ENCODE results near the gene SNRNP200. TPM values are rescaled to one million over a fixed set of nuclear protein-coding genes. Genes with fewer than 3 reads are reported as not detected.

The SNRNP200 gene
- total RNA-seq = 39.8 and 43.5 TPM in 2 replicates

DNA sequence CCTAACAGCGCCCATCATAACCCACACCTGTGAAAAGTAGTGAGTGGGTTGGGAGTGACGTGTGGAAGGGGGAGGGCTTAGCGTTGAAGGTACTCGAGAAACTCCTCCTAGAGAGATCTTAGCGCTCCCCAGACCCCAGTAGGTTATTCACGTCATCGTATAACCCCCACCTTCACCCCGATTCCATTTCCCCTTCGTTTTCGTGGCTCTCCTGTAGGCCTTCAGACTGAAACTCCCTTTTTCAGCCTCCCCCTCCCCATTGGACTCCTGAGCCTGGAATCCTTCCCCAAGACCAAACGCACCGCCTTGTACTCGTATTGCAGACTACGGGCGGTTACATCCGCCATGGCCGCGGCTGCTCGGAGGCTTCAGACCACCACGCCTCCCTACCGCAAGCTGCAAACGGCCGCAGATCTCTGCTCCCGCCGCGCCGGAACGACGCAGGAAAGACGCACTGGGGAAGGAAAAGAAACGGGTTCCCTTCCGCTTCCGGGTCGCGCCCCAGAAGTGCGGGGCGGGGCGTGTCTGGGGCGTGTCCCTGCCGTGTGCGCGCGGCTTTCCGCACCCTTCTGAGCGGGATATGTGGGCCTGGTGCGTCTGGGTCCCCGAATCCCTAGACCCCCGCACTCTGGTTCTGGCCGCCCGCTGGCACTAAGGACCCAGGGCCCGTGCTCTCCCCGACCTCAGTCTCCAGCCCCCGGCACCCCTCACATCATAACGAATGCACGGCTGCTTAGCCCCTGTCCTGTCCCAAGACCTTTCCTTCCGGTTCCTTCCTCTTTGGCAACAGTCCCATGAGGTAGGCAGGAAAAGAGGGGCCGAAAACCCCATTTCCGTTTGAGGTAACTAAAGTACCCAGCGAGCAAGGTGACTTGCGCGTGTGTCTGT, at the start of gene SNRNP200:
SNRNP200 (minus strand) TSS at position 456 of the 888 bp plus-strand sequence; CDS start at position 347, 109 bp downstream.

DNA sequence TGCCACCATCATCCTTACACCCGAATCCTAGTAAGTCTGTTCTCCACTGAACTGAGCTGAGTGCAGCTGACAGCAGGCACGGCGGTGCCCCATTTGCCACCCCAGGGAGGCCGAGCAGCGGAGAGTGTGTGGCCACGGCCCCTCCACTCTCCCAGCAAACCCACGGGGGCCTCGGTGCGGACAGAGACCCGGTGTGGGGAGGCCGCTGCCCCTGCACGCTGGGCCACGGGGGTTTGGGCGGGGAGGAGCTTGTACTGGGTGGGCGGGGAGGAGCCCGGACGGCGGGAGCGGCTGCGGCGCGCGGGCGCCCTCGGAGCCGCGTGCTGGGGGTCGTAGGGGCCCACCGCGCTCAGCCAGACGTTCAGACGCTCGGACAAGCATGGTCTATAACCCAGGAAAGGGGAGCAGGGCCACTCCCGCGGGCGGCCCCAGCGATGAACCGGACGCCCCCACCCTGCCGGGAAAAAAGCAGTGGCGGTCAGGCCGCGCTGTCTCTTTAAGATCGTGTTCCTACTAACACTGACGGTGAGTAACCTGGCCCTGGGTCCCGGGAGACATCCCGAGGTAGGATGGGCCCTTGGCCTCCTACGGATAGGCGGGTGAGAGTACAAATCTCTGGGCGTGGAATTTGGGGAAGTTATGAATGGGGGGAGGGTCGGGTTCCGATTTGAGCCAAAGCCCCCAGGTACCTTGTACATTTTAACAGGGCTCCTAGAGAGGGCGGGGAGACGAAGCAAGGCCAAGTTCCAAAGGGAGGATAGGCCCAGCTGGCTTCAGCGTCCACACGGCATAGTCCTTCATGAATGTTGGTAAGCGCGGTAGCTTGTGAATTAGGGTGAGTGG, 19.9 kb upstream of the SNRNP200 start, which contains the start of gene ITPRIPL1:
ITPRIPL1 (plus strand) TSS at position 277 of the 843 bp plus-strand sequence; CDS start at position 800, 523 bp downstream.

GRCh38 chr2:96265840-96266679, 39.3 kb downstream of the SNRNP200 start, which contains the start of the genes CIAO1 and TMEM127:
TSS of gene CIAO1 (plus strand) at chr2:96266225. CDS start at chr2:96266351, 126 bp downstream.
TSS of gene TMEM127 (minus strand) at chr2:96265997. CDS start at chr2:96265381, 616 bp downstream.

Other genes with a start within 250 kb of the SNRNP200 start
- not detected in 2 replicates for gene ADRA2B, start 189.0 kb downstream of the SNRNP200 start, total RNA-seq
- gene ASTL, start 167.0 kb downstream of the SNRNP200 start, total RNA-seq = not detected in 2 replicates
- gene DUSP2, start 160.1 kb downstream of the SNRNP200 start, total RNA-seq = 10.6 and 11.1 TPM in 2 replicates
- gene STARD7, start 96.7 kb downstream of the SNRNP200 start, total RNA-seq = 109 and 150 TPM in 2 replicates
- gene TMEM127, start 39.5 kb downstream of the SNRNP200 start, total RNA-seq = 15.6 and 18.3 TPM in 2 replicates
- 110 and 129 TPM in 2 replicates for gene CIAO1, start 39.3 kb downstream of the SNRNP200 start, total RNA-seq
- 1.9 and 3.6 TPM in 2 replicates for gene ITPRIPL1, start 19.8 kb upstream of the SNRNP200 start, total RNA-seq
- gene NCAPH, start 30.2 kb upstream of the SNRNP200 start, total RNA-seq = 1.1 and 1.7 TPM in 2 replicates
- 6.3 TPM in 1 of 2 replicates, not detected in the other for gene NEURL3, start 199.8 kb upstream of the SNRNP200 start, total RNA-seq
- gene ARID5A, start 231.2 kb upstream of the SNRNP200 start, total RNA-seq = 3.2 and 4.1 TPM in 2 replicates

Data from tracheal epithelial cell (primary cell).